ENCODE results near the gene FTCD.
"Not testable (repeated sequence)": the region's sequence is repeated elsewhere in the genome, so short reads cannot be mapped to it uniquely, and the experiment has no call there.

The FTCD gene

DNA sequence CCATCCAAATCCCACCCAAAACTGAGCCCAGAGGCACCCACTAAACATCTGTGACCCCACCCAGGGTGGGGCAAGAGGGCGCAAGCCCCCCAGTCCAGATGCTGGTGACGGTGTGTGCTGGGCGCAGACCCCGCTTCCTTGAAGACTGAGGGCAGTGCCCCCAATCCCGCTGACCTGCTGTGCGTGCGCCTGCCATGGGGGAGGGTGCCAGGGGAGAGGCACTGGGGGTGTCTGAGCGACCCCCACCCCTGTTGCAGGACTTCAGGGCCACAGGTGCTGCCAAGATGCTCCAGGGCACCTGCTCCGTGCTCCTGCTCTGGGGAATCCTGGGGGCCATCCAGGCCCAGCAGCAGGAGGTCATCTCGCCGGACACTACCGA is 44.2 kb downstream of the FTCD start:
- no peak overlapping the region for H3K9ac ChIP-seq
- no peaks in the 10 kb centered on the region for H3K9me3 ChIP-seq (ENCODE audit: control insufficient read depth, low read length)
- no peak for TF ChIP-seq CTCF (IDR thresholded peaks at IDR 0.05)
- no peak overlapping the region for H2AFZ ChIP-seq
- no peaks in the 10 kb centered on the region for H3K4me1 ChIP-seq
- H3K27me3 ChIP-seq (ENCODE audit: control insufficient read depth, insufficient read depth, low read length), result no peaks in the 10 kb centered on the region
- H3K79me2 ChIP-seq, result no peaks in the 10 kb centered on the region
- H3K4me3 ChIP-seq (ENCODE audit: low read depth, low read length), result no peak overlapping the region
- no peak overlapping the region for H3K4me2 ChIP-seq (ENCODE audit: low read length)
- H3K27ac ChIP-seq, result no peak overlapping the region
- H3K36me3 ChIP-seq (ENCODE audit: control insufficient read depth, insufficient read depth, low read length), result no peaks in the 10 kb centered on the region

- no peak for TF ChIP-seq CTCF (IDR thresholded peaks at IDR 0.05)
- no peaks in the 10 kb centered on the region for H3K4me1 ChIP-seq
- no peaks in the 10 kb centered on the region for H3K9me3 ChIP-seq (ENCODE audit: control insufficient read depth, low read length)
- H3K79me2 ChIP-seq, result no peaks in the 10 kb centered on the region
- no peak overlapping the region for H3K9ac ChIP-seq
- H3K4me3 ChIP-seq (ENCODE audit: low read depth, low read length), result no peak overlapping the region
- H3K27ac ChIP-seq, result no peak overlapping the region
- H2AFZ ChIP-seq, result no peak overlapping the region
- no peak overlapping the region for H3K4me2 ChIP-seq (ENCODE audit: low read length)
- H3K36me3 ChIP-seq (ENCODE audit: control insufficient read depth, insufficient read depth, low read length), result no peaks in the 10 kb centered on the region
- no peaks in the 10 kb centered on the region for H3K27me3 ChIP-seq (ENCODE audit: control insufficient read depth, insufficient read depth, low read length)
These were observed 44.7 kb downstream of the FTCD start for GRCh38 chr21:46110499-46111192.

- no peaks in the 10 kb centered on the region for H3K9me3 ChIP-seq (ENCODE audit: control insufficient read depth, low read length)
- H3K36me3 ChIP-seq (ENCODE audit: control insufficient read depth, insufficient read depth, low read length), result no peaks in the 10 kb centered on the region
- no peak for TF ChIP-seq CTCF (IDR thresholded peaks at IDR 0.05)
- H3K27me3 ChIP-seq (ENCODE audit: control insufficient read depth, insufficient read depth, low read length), result no peaks in the 10 kb centered on the region
- no peaks in the 10 kb centered on the region for H3K79me2 ChIP-seq
- H3K4me3 ChIP-seq (ENCODE audit: low read depth, low read length), result no peak overlapping the region
- H3K9ac ChIP-seq, result no peak overlapping the region
- H3K4me2 ChIP-seq (ENCODE audit: low read length), result no peak overlapping the region
- H3K27ac ChIP-seq, result no peak overlapping the region
- H3K4me1 ChIP-seq, result no peaks in the 10 kb centered on the region
- H2AFZ ChIP-seq, result no peak overlapping the region
These were observed 45.8 kb downstream of the FTCD start for GRCh38 chr21:46109313-46110221.

DNA sequence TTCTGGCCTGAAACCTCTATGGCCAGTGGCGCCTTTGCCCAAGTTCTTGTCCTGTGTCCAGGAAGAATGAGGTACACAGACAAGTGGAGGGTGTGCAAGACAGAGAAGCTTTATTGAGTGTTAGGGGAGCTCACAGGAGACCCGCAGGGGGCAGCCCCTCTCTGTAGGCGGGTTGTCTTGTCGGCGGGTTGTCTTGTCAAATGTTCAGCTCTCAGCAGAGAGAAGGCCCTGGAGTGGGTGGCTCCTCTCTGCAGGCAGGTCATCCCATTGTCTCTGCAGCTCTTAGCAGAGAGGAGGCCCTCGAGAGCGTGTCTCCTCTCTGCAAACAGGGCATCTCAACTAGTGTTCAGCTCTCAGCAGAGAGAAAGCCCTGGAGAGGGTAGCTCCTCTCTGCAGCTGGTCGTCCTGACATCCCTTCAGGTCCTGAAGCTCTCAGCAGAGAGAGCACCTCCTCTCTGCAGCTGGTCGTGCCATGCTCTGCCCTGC is 46.5 kb downstream of the FTCD start:
- no peaks in the 10 kb centered on the region for H3K36me3 ChIP-seq (ENCODE audit: control insufficient read depth, insufficient read depth, low read length)
- no peaks in the 10 kb centered on the region for H3K79me2 ChIP-seq
- H3K4me2 ChIP-seq (ENCODE audit: low read length), result no peak overlapping the region
- no peak for TF ChIP-seq CTCF (IDR thresholded peaks at IDR 0.05)
- H3K4me1 ChIP-seq, result no peaks in the 10 kb centered on the region
- no peak overlapping the region for H2AFZ ChIP-seq
- H3K9me3 ChIP-seq (ENCODE audit: control insufficient read depth, low read length), result no peaks in the 10 kb centered on the region
- H3K27me3 ChIP-seq (ENCODE audit: control insufficient read depth, insufficient read depth, low read length), result no peaks in the 10 kb centered on the region
- H3K27ac ChIP-seq, result no peak overlapping the region
- H3K9ac ChIP-seq, result no peak overlapping the region
- H3K4me3 ChIP-seq (ENCODE audit: low read depth, low read length), result no peak overlapping the region

- not testable (repeated sequence) for H3K79me2 ChIP-seq; H2AFZ ChIP-seq; H3K4me1 ChIP-seq; H3K4me3 ChIP-seq (ENCODE audit: low read depth, low read length); H3K27me3 ChIP-seq (ENCODE audit: control insufficient read depth, insufficient read depth, low read length); H3K9me3 ChIP-seq (ENCODE audit: control insufficient read depth, low read length); H3K4me2 ChIP-seq (ENCODE audit: low read length); H3K36me3 ChIP-seq (ENCODE audit: control insufficient read depth, insufficient read depth, low read length); H3K27ac ChIP-seq; H3K9ac ChIP-seq
These were observed 48.0 kb downstream of the FTCD start for GRCh38 chr21:46107376-46107775.
